ENCODE data around the gene LOXHD1. TPM values are rescaled to one million over a fixed set of nuclear protein-coding genes. Genes with fewer than 3 reads are reported as not detected.

LOXHD1 gene
- polyA plus RNA-seq, 1 experiment, result not detected

- no peak for DNase-seq (ENCODE audit: low read depth, low spot score)
- Histone ChIP-seq H3K27ac (ENCODE audit: low read depth, low read length) (no peak overlapping the region), H3K27me3 (ENCODE audit: control insufficient read depth, insufficient read depth, low read length) (no peaks in the 10 kb centered on the region), H3K9me3 (ENCODE audit: control insufficient read depth, insufficient read depth, low read length) (no peaks in the 10 kb centered on the region), H3K4me3 (ENCODE audit: low read depth, low read length) (no peak overlapping the region)
- TF ChIP-seq CTCF (IDR thresholded peaks at IDR 0.05; ENCODE audit: low read depth, low read length), result no peak
- POLR2A ChIA-PET, result no interaction called here
- CTCF ChIA-PET, result no interaction called here
Measured at GRCh38 chr18:46563317-46563716, 93.7 kb downstream of the LOXHD1 start.

DNA sequence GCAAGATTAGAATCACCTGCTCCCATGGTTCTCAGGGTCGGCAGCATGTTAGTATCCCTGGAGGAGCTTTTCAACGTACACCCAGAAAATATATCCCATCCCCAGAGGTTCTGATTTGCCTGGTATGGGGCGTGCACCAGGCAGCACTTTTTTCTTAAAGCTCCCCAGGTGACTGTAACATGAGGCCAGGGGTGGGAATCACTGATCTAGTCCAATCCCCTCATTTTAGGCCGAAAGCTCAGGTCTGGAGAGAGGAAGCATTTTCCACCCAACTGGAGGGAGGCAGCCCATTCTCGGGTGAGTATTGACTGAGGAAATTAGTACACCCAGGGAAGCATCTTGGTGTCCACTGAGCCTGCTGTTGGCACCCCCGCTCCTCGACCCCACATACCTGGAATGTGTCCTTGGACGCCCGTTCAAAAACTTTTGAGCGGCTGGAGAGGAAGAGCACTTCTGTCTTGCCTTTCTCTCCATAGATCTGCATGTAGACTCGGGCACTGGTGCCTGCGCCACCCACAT is 94.3 kb downstream of the LOXHD1 start:
- Histone ChIP-seq H3K27ac (ENCODE audit: low read depth, low read length) (no peak overlapping the region), H3K4me3 (ENCODE audit: low read depth, low read length) (no peak overlapping the region), H3K9me3 (ENCODE audit: control insufficient read depth, insufficient read depth, low read length) (no peaks in the 10 kb centered on the region), H3K27me3 (ENCODE audit: control insufficient read depth, insufficient read depth, low read length) (no peaks in the 10 kb centered on the region)
- TF ChIP-seq CTCF (IDR thresholded peaks at IDR 0.05; ENCODE audit: low read depth, low read length), result no peak
- ChIA-PET POLR2A (no interaction called here), CTCF (no interaction called here)
- DNase-seq (ENCODE audit: low read depth, low spot score), result no peak

DNA sequence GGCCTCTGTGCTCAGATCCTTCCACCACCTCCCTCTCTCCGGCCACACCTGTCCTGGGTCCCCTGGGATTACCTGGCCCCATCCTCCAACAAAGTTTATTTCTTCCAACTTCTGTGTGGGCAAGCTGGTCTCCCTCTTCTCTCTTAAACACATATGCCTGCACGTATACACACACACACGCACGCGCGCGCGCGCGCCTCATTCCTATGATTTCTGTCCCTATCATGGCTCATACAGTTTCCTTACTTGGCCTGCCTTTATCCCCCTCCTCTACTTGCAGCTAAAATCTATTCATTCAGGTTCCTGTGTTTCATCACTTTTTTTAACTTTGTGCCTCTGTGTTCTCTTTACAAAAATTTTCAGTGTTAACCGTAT is 96.4 kb downstream of the LOXHD1 start:
- no peaks in the 10 kb centered on the region for H3K27me3 ChIP-seq (ENCODE audit: control insufficient read depth, insufficient read depth, low read length)
- TF ChIP-seq CTCF (IDR thresholded peaks at IDR 0.05; ENCODE audit: low read depth, low read length), result no peak
- POLR2A ChIA-PET, result no interaction called here
- no peak for DNase-seq (ENCODE audit: low read depth, low spot score)
- no peak overlapping the region for H3K4me3 ChIP-seq (ENCODE audit: low read depth, low read length)
- no peaks in the 10 kb centered on the region for H3K9me3 ChIP-seq (ENCODE audit: control insufficient read depth, insufficient read depth, low read length)
- CTCF ChIA-PET, result no interaction called here
- no peak overlapping the region for H3K27ac ChIP-seq (ENCODE audit: low read depth, low read length)

- no peak overlapping the region for H3K27ac ChIP-seq (ENCODE audit: low read depth, low read length)
- CTCF ChIA-PET, result no interaction called here
- no peak overlapping the region for H3K4me3 ChIP-seq (ENCODE audit: low read depth, low read length)
- TF ChIP-seq CTCF (IDR thresholded peaks at IDR 0.05; ENCODE audit: low read depth, low read length), result no peak
- H3K9me3 ChIP-seq (ENCODE audit: control insufficient read depth, insufficient read depth, low read length), result no peaks in the 10 kb centered on the region
- POLR2A ChIA-PET, result no interaction called here
- no peak for DNase-seq (ENCODE audit: low read depth, low spot score)
- no peaks in the 10 kb centered on the region for H3K27me3 ChIP-seq (ENCODE audit: control insufficient read depth, insufficient read depth, low read length)
Measured at GRCh38 chr18:46559946-46560670, 96.9 kb downstream of the LOXHD1 start.

DNA sequence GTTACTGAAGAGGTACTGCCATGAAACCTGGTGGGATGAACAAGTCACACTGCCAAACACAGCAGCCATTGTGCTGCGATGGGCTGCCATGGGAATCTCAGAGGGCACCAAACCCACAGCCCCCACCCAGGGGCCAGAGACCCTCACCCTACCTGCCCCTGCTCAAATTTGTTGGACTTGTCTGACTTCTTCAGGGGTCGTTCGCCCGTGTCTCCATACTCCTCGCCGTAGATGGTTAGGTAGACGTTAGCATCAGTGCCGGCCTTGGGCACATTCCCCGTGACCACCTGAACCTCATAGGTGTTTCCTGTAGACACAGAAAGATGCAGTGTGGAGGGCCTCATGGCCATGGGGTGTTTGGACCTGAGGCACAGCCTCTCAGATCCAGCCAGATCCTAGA is 97.7 kb downstream of the LOXHD1 start:
- no peak for TF ChIP-seq CTCF (IDR thresholded peaks at IDR 0.05; ENCODE audit: low read depth, low read length)
- DNase-seq (ENCODE audit: low read depth, low spot score), result no peak
- CTCF ChIA-PET, result no interaction called here
- H3K27ac ChIP-seq (ENCODE audit: low read depth, low read length), result no peak overlapping the region
- H3K27me3 ChIP-seq (ENCODE audit: control insufficient read depth, insufficient read depth, low read length), result no peaks in the 10 kb centered on the region
- POLR2A ChIA-PET, result no interaction called here
- no peak overlapping the region for H3K4me3 ChIP-seq (ENCODE audit: low read depth, low read length)
- H3K9me3 ChIP-seq (ENCODE audit: control insufficient read depth, insufficient read depth, low read length), result no peaks in the 10 kb centered on the region
